Measurements from ENCODE around the gene ENC1.

The ENC1 gene

GRCh38 chr5:74657165-74657564 lies 16.6 kb upstream of the ENC1 start:
- DNase-seq (ENCODE audit: low read depth in 1 of 2, low spot score in 1 of 2) = no peak

GRCh38 chr5:74655716-74656115 lies 15.2 kb upstream of the ENC1 start:
- DNase-seq (ENCODE audit: low read depth in 1 of 2, low spot score in 1 of 2) = no peak

- no peak for DNase-seq (ENCODE audit: low read depth in 1 of 2, low spot score in 1 of 2)
Measured at GRCh38 chr5:74655206-74655605, 14.7 kb upstream of the ENC1 start.

- DNase-seq (ENCODE audit: low read depth in 1 of 2, low spot score in 1 of 2) = no peak
Measured at GRCh38 chr5:74653991-74654390, 13.5 kb upstream of the ENC1 start.

GRCh38 chr5:74652576-74652975 lies 12.0 kb upstream of the ENC1 start:
- no peak for DNase-seq (ENCODE audit: low read depth in 1 of 2, low spot score in 1 of 2)

GRCh38 chr5:74651710-74652109 lies 11.2 kb upstream of the ENC1 start:
- no peak for DNase-seq (ENCODE audit: low read depth in 1 of 2, low spot score in 1 of 2)

- no peak for DNase-seq (ENCODE audit: low read depth in 1 of 2, low spot score in 1 of 2)
Measured at GRCh38 chr5:74649421-74649973, 9.0 kb upstream of the ENC1 start.

GRCh38 chr5:74648835-74649293 lies 8.3 kb upstream of the ENC1 start:
- DNase-seq (ENCODE audit: low read depth in 1 of 2, low spot score in 1 of 2) = no peak

- DNase-seq (ENCODE audit: low read depth in 1 of 2, low spot score in 1 of 2) = no peak
Measured at GRCh38 chr5:74647096-74647495, 6.6 kb upstream of the ENC1 start.

GRCh38 chr5:74643111-74643562 lies 2.6 kb upstream of the ENC1 start:
- no peak for DNase-seq (ENCODE audit: low read depth in 1 of 2, low spot score in 1 of 2)

GRCh38 chr5:74642543-74642863 lies 2.0 kb upstream of the ENC1 start:
- DNase-seq (ENCODE audit: low read depth in 1 of 2, low spot score in 1 of 2) = no peak

GRCh38 chr5:74641735-74642542 lies 1.4 kb upstream of the ENC1 start:
- DNase-seq (ENCODE audit: low read depth in 1 of 2, low spot score in 1 of 2) = no peak

- no peak for DNase-seq (ENCODE audit: low read depth in 1 of 2, low spot score in 1 of 2)
Measured at GRCh38 chr5:74640954-74641734, 616 bp upstream of the ENC1 start.

GRCh38 chr5:74639807-74640449 lies 600 bp downstream of the ENC1 start:
- peak in 1 of 2 donors; percentile 16 for DNase-seq (ENCODE audit: low read depth in 1 of 2, low spot score in 1 of 2)

- no peak for DNase-seq (ENCODE audit: low read depth in 1 of 2, low spot score in 1 of 2)
Measured at GRCh38 chr5:74638970-74639806, 1.3 kb downstream of the ENC1 start.

GRCh38 chr5:74638544-74638969 lies 2.0 kb downstream of the ENC1 start:
- no peak for DNase-seq (ENCODE audit: low read depth in 1 of 2, low spot score in 1 of 2)

- DNase-seq (ENCODE audit: low read depth in 1 of 2, low spot score in 1 of 2) = no peak
Measured at GRCh38 chr5:74636552-74636951, 4.0 kb downstream of the ENC1 start.

GRCh38 chr5:74636149-74636548 lies 4.4 kb downstream of the ENC1 start:
- no peak for DNase-seq (ENCODE audit: low read depth in 1 of 2, low spot score in 1 of 2)

GRCh38 chr5:74634611-74635286 lies 5.8 kb downstream of the ENC1 start:
- no peak for DNase-seq (ENCODE audit: low read depth in 1 of 2, low spot score in 1 of 2)

- DNase-seq (ENCODE audit: low read depth in 1 of 2, low spot score in 1 of 2) = no peak
Measured at GRCh38 chr5:74633695-74634094, 6.8 kb downstream of the ENC1 start.

Measured in activated CD4-positive, alpha-beta T cell treated with anti-CD3 and anti-CD28 coated beads, Interleukin-2, amount 50 U/mL, for 24 hours (primary cell).